Measurements from ENCODE around the gene TLE5. TPM values are rescaled to one million over a fixed set of nuclear protein-coding genes. Genes with fewer than 3 reads are reported as not detected.

Gene TLE5
- total and polyA plus RNA-seq, 2 donors (not counting 3 experiments of a cell fraction or from before 2014, with no cell fraction given) = 393 to 574 TPM

DNA sequence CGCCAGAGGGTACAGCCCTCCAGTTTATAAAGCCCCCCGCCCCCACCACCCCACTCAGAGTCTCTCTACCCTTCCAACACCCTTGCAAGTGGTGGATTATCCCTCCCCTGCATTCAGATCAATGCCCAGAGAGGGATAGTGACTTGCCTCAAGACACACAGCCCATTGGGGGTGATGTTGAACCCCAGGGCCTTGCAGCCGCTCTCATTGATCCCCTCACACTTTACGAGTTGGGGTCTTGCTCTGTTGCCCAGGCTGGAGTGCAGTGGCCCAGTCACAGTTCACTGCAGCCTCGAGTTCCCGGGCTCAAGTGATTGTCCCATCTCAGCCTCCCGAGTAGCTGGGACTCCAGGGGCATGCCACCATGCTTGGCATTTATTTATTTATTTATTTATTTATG is 44.4 kb downstream of the TLE5 start:
- intact Hi-C loops (cut with micrococcal nuclease) (no loop called here), dilution Hi-C loops (cut with MboI; ENCODE audit: extremely low pct_ligation_motif_present, low sequenced_read_pairs) (no loop called here)
- H3K9me1 ChIP-seq (replicated peaks; ENCODE audit: control insufficient read depth, extremely low read depth, insufficient read depth, low read length) = no peaks in the 10 kb centered on the region

More for the DNA sequence above, 44.4 kb downstream of the TLE5 start:
- BruUV-seq (replicated peaks) = no TSS peak
- no peaks in the 10 kb centered on the region for H3K4me1 ChIP-seq (ENCODE audit: control insufficient read depth, extremely low read depth, insufficient read depth, low read length)
- no peak overlapping the region for H3K9ac ChIP-seq (replicated peaks; ENCODE audit: extremely low read depth, insufficient read depth, low read length)
- H3K27me3 ChIP-seq (ENCODE audit: control insufficient read depth in 2 of 2, insufficient read depth in 2 of 2, low read length in 2 of 2) = no peaks in the 10 kb centered on the region
- no peaks in the 10 kb centered on the region for H4K20me1 ChIP-seq (replicated peaks; ENCODE audit: control insufficient read depth, extremely low read depth, insufficient read depth, low read length)
- H3K27ac ChIP-seq (ENCODE audit: insufficient read depth, low read depth, low read length) = no peak overlapping the region
- no peak overlapping the region for H2AFZ ChIP-seq (ENCODE audit: low read depth, low read length)
- H3K4me2 ChIP-seq (ENCODE audit: insufficient read depth, low read length) = no peak overlapping the region
- H3K79me2 ChIP-seq (ENCODE audit: control insufficient read depth, insufficient read depth, low read length) = no peaks in the 10 kb centered on the region
- POLR2A ChIA-PET = no interaction called here
- H3K36me3 ChIP-seq (ENCODE audit: control insufficient read depth in 2 of 2, extremely low read depth in 1 of 2, insufficient read depth in 2 of 2, low read length in 2 of 2) = peaks cover 0 to 13% of the 10 kb centered on the region in 2 experiments
- no peaks in the 10 kb centered on the region for H3K9me3 ChIP-seq (replicated peaks; ENCODE audit: control insufficient read depth, insufficient read depth, low read length)
- DNase-seq (ENCODE audit: low read depth, low spot score) (no peak), FAIRE-seq (no peak)
- CTCF ChIA-PET = interaction anchor here (3.0 kb wide), 1 partner anchor 10 kb away, joined by 11 read pairs; the partner anchor contains the start of gene TLE2
- TF ChIP-seq POLR2A (IDR thresholded peaks at IDR 0.05; ENCODE audit: low read depth, low read length) (no peak), JUN (IDR thresholded peaks at IDR 0.05; ENCODE audit: borderline replicate concordance, insufficient read depth, insufficient read length, low read depth) (no peak), MYC (IDR thresholded peaks at IDR 0.05; ENCODE audit: low read depth, low read length) (no peak), FOS (IDR thresholded peaks at IDR 0.05; ENCODE audit: borderline replicate concordance, insufficient read depth, low read length) (no peak), EZH2 (IDR thresholded peaks at IDR 0.05; ENCODE audit: borderline replicate concordance, low read depth, low read length, severe bottlenecking) (no peak)
- TF ChIP-seq, protein P1, sequence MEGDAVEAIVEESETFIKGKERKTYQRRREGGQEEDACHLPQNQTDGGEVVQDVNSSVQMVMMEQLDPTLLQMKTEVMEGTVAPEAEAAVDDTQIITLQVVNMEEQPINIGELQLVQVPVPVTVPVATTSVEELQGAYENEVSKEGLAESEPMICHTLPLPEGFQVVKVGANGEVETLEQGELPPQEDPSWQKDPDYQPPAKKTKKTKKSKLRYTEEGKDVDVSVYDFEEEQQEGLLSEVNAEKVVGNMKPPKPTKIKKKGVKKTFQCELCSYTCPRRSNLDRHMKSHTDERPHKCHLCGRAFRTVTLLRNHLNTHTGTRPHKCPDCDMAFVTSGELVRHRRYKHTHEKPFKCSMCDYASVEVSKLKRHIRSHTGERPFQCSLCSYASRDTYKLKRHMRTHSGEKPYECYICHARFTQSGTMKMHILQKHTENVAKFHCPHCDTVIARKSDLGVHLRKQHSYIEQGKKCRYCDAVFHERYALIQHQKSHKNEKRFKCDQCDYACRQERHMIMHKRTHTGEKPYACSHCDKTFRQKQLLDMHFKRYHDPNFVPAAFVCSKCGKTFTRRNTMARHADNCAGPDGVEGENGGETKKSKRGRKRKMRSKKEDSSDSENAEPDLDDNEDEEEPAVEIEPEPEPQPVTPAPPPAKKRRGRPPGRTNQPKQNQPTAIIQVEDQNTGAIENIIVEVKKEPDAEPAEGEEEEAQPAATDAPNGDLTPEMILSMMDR (IDR thresholded peaks at IDR 0.05; ENCODE audit: extremely low read depth in 1 of 2, insufficient read depth in 1 of 2, low read depth in 1 of 2, low read length in 2 of 2) = no peak
- TF ChIP-seq, protein P2, sequence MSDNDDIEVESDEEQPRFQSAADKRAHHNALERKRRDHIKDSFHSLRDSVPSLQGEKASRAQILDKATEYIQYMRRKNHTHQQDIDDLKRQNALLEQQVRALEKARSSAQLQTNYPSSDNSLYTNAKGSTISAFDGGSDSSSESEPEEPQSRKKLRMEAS (IDR thresholded peaks at IDR 0.05; ENCODE audit: insufficient read depth, insufficient read length) = no peak
- H3K4me3 ChIP-seq (replicated peaks in 1 of 3; ENCODE audit: insufficient read depth in 1 of 3, low read depth in 1 of 3, low read length in 3 of 3) = no peak overlapping the region

Measured in endothelial cell of umbilical vein (primary cell).